ENCODE data around the gene ASPSCR1. TPM values are rescaled to one million over a fixed set of nuclear protein-coding genes. Genes with fewer than 3 reads are reported as not detected.
A peak's percentile ranks its signal among the peaks of the same experiment; 100 is the strongest.

The ASPSCR1 gene
- total and polyA plus RNA-seq, 2 of the 13 experiments (the other 11 are each of a cell fraction or from before 2014, with no cell fraction given), result 274 to 314 TPM

GRCh38 chr17:82056729-82057621 lies 79.5 kb downstream of the ASPSCR1 start (continued):
- TF ChIP-seq ZNF414 (CRISPR knock-in tag; IDR thresholded peaks at IDR 0.05), result no peak; the same call in 1 of the 2 replicates
- no peak; the same call in 1 of the 2 replicates for TF ChIP-seq ZBTB20 (CRISPR knock-in tag; IDR thresholded peaks at IDR 0.05; ENCODE audit: borderline replicate concordance, low read depth)
- no peak for TF ChIP-seq ZNF367 (CRISPR knock-in tag; IDR thresholded peaks at IDR 0.05; ENCODE audit: borderline replicate concordance)
- TF ChIP-seq ZBTB37 (CRISPR knock-in tag; IDR thresholded peaks at IDR 0.05), result 0 out of 2 replicates have a peak, but pooled peaks have one; percentile 15
- no peak for TF ChIP-seq ATF3 (CRISPR knock-in tag; IDR thresholded peaks at IDR 0.05)
- peak; percentile 80; the same call in 1 of the 2 replicates for TF ChIP-seq SMAD1 (CRISPR knock-in tag; IDR thresholded peaks at IDR 0.05; ENCODE audit: borderline replicate concordance, low read depth)
- no peak; the same call in 1 of the 2 replicates for TF ChIP-seq GTF2F1 (IDR thresholded peaks at IDR 0.05; ENCODE audit: low read length)
- TF ChIP-seq ZFP36L1 (CRISPR knock-in tag; IDR thresholded peaks at IDR 0.05), result no peak
- peak; percentile 55; the same call in 1 of the 2 replicates for TF ChIP-seq ZNF605 (CRISPR knock-in tag; IDR thresholded peaks at IDR 0.05)
- TF ChIP-seq TRAFD1 (CRISPR knock-in tag; IDR thresholded peaks at IDR 0.05; ENCODE audit: borderline replicate concordance), result no peak
- TF ChIP-seq ZNF549 (CRISPR knock-in tag; IDR thresholded peaks at IDR 0.05), result no peak
- TF ChIP-seq GFI1 (CRISPR knock-in tag; IDR thresholded peaks at IDR 0.05; ENCODE audit: borderline replicate concordance), result peak; percentile 36; the same call in 1 of the 2 replicates
- TF ChIP-seq ZBTB33 (CRISPR knock-in tag; IDR thresholded peaks at IDR 0.05), result peak; percentile 65; the same call in 1 of the 2 replicates
- no peak for TF ChIP-seq ISL2 (CRISPR knock-in tag; IDR thresholded peaks at IDR 0.05)
- 0 out of 2 replicates have a peak, but pooled peaks have one; percentile 29 for TF ChIP-seq KLF6 (CRISPR knock-in tag; IDR thresholded peaks at IDR 0.05)
- TF ChIP-seq ZNF337 (CRISPR knock-in tag; IDR thresholded peaks at IDR 0.05; ENCODE audit: borderline replicate concordance, low read depth), result no peak
- TF ChIP-seq DNMT3B (CRISPR knock-in tag; conservative IDR thresholded peaks at IDR 0.05), result no peak
- no peak for TF ChIP-seq ZBTB49 (CRISPR knock-in tag; IDR thresholded peaks at IDR 0.05; ENCODE audit: borderline replicate concordance)
- TF ChIP-seq MAF1 (CRISPR knock-in tag; IDR thresholded peaks at IDR 0.05; ENCODE audit: borderline replicate concordance), result no peak
